WI38 (cell line): ENCODE data around the gene PIGBOS1.

Experiments
- H3K4me3 ChIP-seq: 2 replicates; pipeline ENCODE4 v1.5.1; 2011; ENCODE audit warnings: low read depth, mild to moderate bottlenecking, control low read depth, low read length
- CTCF ChIP-seq: IDR thresholded peaks from 2 replicates; pipeline ENCODE4 v1.5.1; 2012; ENCODE audit warnings: low read depth, mild to moderate bottlenecking, control low read depth, low read length

Gene PIGBOS1

GRCh38 chr15:55356985-55357585 is 38.2 kb upstream of the PIGBOS1 start:
- no peak overlapping the region for H3K4me3 ChIP-seq
- no peak for TF ChIP-seq CTCF

- H3K4me3 ChIP-seq, result no peak overlapping the region
- no peak for TF ChIP-seq CTCF
These were observed 34.1 kb upstream of the PIGBOS1 start for GRCh38 chr15:55353025-55353424.

GRCh38 chr15:55349282-55349681 is 30.4 kb upstream of the PIGBOS1 start:
- H3K4me3 ChIP-seq, result no peak overlapping the region
- no peak for TF ChIP-seq CTCF

GRCh38 chr15:55348281-55348778 is 29.4 kb upstream of the PIGBOS1 start:
- no peak overlapping the region for H3K4me3 ChIP-seq

GRCh38 chr15:55344206-55344605 is 25.3 kb upstream of the PIGBOS1 start:
- TF ChIP-seq CTCF, result no peak
- no peak overlapping the region for H3K4me3 ChIP-seq

More at GRCh38 chr15:55348281-55348778, 29.4 kb upstream of the PIGBOS1 start:
- TF ChIP-seq CTCF, result no peak

GRCh38 chr15:55343168-55343567 is 24.2 kb upstream of the PIGBOS1 start:
- no peak for TF ChIP-seq CTCF
- H3K4me3 ChIP-seq, result no peak overlapping the region

GRCh38 chr15:55337160-55337559 is 18.2 kb upstream of the PIGBOS1 start:
- no peak overlapping the region for H3K4me3 ChIP-seq
- no peak for TF ChIP-seq CTCF
